GM12873 (cell line): Measurements from ENCODE around the gene RNF146.

ENCODE experiments used
- TF ChIP-seq, protein P1 (sequence below): IDR thresholded peaks from 2 replicates; pipeline ENCODE4 v1.5.1; 2012; ENCODE audit warnings: low read depth, mild to moderate bottlenecking, moderate library complexity, low read length, control low read depth; ENCODE audit not compliant: insufficient read depth; ENCODE audit errors: missing control alignments

Gene RNF146

DNA sequence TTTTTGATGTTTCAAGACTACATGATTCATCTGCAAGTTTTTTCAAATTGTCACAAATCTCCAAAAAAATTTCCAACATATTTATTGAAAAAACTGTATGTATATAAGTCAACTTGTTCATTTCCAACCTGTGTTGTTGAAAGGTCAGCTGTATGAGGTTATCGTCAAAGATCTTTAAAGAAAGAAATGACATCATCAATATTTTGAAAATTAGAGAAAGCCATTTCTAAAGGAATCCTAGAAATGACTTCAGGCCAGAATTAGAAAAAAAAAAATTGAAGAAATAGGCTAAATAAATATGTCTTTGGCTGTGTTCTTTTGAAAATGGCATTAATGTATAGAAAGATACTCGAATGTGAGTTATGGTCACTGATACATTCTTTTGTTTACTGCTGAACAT lies 6.8 kb downstream of the RNF146 start:
- TF ChIP-seq, protein P1, sequence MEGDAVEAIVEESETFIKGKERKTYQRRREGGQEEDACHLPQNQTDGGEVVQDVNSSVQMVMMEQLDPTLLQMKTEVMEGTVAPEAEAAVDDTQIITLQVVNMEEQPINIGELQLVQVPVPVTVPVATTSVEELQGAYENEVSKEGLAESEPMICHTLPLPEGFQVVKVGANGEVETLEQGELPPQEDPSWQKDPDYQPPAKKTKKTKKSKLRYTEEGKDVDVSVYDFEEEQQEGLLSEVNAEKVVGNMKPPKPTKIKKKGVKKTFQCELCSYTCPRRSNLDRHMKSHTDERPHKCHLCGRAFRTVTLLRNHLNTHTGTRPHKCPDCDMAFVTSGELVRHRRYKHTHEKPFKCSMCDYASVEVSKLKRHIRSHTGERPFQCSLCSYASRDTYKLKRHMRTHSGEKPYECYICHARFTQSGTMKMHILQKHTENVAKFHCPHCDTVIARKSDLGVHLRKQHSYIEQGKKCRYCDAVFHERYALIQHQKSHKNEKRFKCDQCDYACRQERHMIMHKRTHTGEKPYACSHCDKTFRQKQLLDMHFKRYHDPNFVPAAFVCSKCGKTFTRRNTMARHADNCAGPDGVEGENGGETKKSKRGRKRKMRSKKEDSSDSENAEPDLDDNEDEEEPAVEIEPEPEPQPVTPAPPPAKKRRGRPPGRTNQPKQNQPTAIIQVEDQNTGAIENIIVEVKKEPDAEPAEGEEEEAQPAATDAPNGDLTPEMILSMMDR = no peak

GRCh38 chr6:127276331-127276730 lies 9.7 kb downstream of the RNF146 start:
- TF ChIP-seq, protein P1 = no peak

GRCh38 chr6:127277878-127278843 lies 11.5 kb downstream of the RNF146 start:
- TF ChIP-seq, protein P1 = no peak

- TF ChIP-seq, protein P1 = no peak
Observed at GRCh38 chr6:127279815-127280214, 13.2 kb downstream of the RNF146 start.

DNA sequence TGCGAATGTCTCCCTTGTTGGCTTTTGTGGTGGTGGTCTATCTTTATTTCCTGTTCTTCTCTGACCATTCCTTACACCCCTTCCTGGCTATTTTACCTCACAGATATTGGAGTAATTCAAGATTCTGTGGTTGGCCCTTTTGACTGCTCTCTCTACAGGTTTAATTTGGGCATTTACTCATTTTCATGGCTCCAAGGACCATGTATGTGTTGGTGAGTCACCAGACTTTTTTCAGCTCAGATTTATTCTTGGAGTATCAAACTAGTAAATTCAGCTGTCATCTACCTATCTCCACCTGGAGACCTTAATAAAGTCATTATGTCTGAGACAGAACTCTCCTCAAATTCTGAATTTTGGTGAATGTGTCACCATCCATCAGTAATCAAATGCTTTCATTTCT lies 15.5 kb downstream of the RNF146 start:
- TF ChIP-seq, protein P1 = no peak

DNA sequence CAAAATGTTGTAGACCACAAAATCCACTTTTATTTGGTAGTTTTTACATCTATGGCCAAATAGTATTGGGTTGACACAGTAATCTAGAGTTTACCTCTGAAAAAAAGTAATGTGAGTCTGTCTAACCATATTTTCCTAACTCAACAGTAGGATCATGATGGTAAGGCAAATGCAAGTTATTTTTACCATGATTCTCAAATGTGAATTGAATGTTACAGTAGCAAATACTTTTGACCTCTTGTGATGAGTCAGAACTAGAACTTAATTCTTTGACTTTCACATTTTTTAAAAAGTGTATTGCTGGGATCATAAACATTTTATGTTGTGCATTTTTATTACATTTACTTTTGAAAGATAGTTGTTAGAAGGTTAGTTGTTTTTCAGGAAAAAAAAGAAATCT lies 22.0 kb downstream of the RNF146 start:
- TF ChIP-seq, protein P1 = no peak

- TF ChIP-seq, protein P1 = no peak
Observed at GRCh38 chr6:127289934-127290333, 23.3 kb downstream of the RNF146 start.
